ENCODE results near the gene SYT6.

DNA sequence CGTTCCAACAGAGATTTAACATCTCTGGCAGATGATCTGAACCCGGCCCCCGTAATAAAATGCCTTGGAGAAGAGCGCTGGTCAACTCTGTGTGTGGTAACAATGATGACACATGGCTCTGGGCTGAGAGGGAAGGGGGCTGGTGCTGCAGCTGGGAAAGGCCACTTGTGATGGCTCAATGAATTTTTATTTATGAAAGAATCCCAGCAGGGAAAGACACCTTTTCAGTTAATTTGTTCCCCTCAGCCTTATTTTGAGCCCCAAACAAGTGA, 59.4 kb downstream of the SYT6 start:
- TF ChIP-seq, protein P1, sequence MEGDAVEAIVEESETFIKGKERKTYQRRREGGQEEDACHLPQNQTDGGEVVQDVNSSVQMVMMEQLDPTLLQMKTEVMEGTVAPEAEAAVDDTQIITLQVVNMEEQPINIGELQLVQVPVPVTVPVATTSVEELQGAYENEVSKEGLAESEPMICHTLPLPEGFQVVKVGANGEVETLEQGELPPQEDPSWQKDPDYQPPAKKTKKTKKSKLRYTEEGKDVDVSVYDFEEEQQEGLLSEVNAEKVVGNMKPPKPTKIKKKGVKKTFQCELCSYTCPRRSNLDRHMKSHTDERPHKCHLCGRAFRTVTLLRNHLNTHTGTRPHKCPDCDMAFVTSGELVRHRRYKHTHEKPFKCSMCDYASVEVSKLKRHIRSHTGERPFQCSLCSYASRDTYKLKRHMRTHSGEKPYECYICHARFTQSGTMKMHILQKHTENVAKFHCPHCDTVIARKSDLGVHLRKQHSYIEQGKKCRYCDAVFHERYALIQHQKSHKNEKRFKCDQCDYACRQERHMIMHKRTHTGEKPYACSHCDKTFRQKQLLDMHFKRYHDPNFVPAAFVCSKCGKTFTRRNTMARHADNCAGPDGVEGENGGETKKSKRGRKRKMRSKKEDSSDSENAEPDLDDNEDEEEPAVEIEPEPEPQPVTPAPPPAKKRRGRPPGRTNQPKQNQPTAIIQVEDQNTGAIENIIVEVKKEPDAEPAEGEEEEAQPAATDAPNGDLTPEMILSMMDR (conservative IDR thresholded peaks at IDR 0.05), result no peak
- no peak for TF ChIP-seq ZFX (IDR thresholded peaks at IDR 0.05)
